SH-SY5Y (cell line): ENCODE measurements around the gene SGMS1.

Experiments
- GATA2 ChIP-seq: IDR thresholded peaks from 2 replicates; pipeline ENCODE4 v1.6.1; 2011; ENCODE audit warnings: mild to moderate bottlenecking, low read depth, low read length
- GATA3 ChIP-seq: IDR thresholded peaks from 2 replicates; pipeline ENCODE4 v1.6.1; 2011; ENCODE audit warnings: low read depth, mild to moderate bottlenecking, low read length, moderate library complexity

GRCh38 chr10:50467209-50467608 is 156.5 kb downstream of the SGMS1 start:
- no peak for TF ChIP-seq GATA2
- no peak for TF ChIP-seq GATA3
